ENCODE results near the gene TNFRSF14.

DNA sequence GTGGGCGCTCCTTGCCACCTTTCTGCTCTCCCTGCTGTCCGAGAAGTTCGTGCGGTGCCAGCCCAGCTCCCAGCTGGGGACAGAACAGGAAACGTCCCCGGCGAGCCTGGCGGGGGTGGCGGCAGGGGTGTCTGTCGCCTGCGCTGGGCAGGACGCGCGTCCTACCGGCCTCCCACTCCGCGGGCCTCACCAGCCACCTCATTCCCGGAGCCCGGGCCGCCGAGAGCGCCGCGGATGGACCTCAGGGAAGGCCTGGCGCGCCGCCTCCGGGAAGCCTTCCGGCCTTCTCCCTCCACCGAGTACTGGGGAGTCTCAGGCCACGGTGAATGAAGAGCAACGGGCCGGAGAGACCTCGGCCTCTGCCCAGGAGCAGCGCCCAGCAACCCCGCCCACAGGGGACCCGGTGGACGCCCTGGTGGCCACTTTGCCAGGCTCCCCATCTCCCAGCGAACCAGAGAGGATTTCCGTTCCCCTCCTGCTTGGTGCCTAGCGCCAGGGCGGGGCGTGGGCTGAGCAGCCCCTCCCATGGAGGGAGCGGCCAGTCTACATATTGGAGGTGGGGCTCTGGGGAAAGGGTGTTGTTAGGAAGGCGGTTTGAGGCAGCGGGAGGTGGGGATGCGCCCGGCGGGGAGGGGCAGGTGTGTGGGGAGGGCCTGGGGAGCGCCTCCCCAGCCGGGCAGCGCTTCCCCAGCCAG, 9.5 kb upstream of the TNFRSF14 start:
- TF ChIP-seq, protein P1, sequence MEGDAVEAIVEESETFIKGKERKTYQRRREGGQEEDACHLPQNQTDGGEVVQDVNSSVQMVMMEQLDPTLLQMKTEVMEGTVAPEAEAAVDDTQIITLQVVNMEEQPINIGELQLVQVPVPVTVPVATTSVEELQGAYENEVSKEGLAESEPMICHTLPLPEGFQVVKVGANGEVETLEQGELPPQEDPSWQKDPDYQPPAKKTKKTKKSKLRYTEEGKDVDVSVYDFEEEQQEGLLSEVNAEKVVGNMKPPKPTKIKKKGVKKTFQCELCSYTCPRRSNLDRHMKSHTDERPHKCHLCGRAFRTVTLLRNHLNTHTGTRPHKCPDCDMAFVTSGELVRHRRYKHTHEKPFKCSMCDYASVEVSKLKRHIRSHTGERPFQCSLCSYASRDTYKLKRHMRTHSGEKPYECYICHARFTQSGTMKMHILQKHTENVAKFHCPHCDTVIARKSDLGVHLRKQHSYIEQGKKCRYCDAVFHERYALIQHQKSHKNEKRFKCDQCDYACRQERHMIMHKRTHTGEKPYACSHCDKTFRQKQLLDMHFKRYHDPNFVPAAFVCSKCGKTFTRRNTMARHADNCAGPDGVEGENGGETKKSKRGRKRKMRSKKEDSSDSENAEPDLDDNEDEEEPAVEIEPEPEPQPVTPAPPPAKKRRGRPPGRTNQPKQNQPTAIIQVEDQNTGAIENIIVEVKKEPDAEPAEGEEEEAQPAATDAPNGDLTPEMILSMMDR (conservative IDR thresholded peaks at IDR 0.05; ENCODE audit: low read depth, low read length): no peak
- no peak for TF ChIP-seq EZH2 (IDR thresholded peaks at IDR 0.05; ENCODE audit: low read length, unreplicated experiment)

All from PC-3 (cell line).